ENCODE data around the gene MAP4K5. TPM values are rescaled to one million over a fixed set of nuclear protein-coding genes. Genes with fewer than 3 reads are reported as not detected.

Gene MAP4K5
- total and polyA plus RNA-seq, 2 donors from 2014 or later: 9.4 to 47.8 TPM

GRCh38 chr14:50534416-50534815 is 2.0 kb upstream of the MAP4K5 start:
- Histone ChIP-seq H3K9ac (ENCODE audit: low read length in 3 of 3) (no peak overlapping the region), H3K27ac (ENCODE audit: low read depth in 2 of 2, low read length in 2 of 2) (no peak overlapping the region), H3K9me3 (ENCODE audit: control insufficient read depth in 2 of 3, insufficient read depth in 1 of 3, low read length in 3 of 3) (no peaks in the 10 kb centered on the region), H3K4me1 (ENCODE audit: control insufficient read depth in 2 of 3, insufficient read depth in 2 of 3, low read depth in 1 of 3, low read length in 3 of 3) (peaks cover 2 to 10% (median 4%) of the 10 kb centered on the region in 3 donors), H3K4me3 (ENCODE audit: low read length in 3 of 3) (no peak overlapping the region), H3K36me3 (ENCODE audit: control insufficient read depth in 2 of 3, insufficient read depth in 3 of 3, low read length in 3 of 3) (no peaks in the 10 kb centered on the region), H3K27me3 (ENCODE audit: control insufficient read depth, insufficient read depth, low read length) (no peaks in the 10 kb centered on the region)
- no peak for DNase-seq
- intact Hi-C loops (cut with DNase I): no loop called here
- no peak for FAIRE-seq
- no peak for TF ChIP-seq CTCF (IDR thresholded peaks at IDR 0.05; ENCODE audit: borderline replicate concordance, extremely low read depth, insufficient read depth)

GRCh38 chr14:50533806-50534205 is 1.4 kb upstream of the MAP4K5 start:
- H3K4me1 ChIP-seq (ENCODE audit: control insufficient read depth in 2 of 3, insufficient read depth in 2 of 3, low read depth in 1 of 3, low read length in 3 of 3): peaks cover 2 to 10% (median 4%) of the 10 kb centered on the region in 3 donors
- intact Hi-C loops (cut with DNase I): no loop called here
- DNase-seq (no peak), FAIRE-seq (no peak)
- no peaks in the 10 kb centered on the region for H3K9me3 ChIP-seq (ENCODE audit: control insufficient read depth in 2 of 3, insufficient read depth in 1 of 3, low read length in 3 of 3)
- TF ChIP-seq CTCF (IDR thresholded peaks at IDR 0.05; ENCODE audit: borderline replicate concordance, extremely low read depth, insufficient read depth): no peak
- H3K9ac ChIP-seq (ENCODE audit: low read length in 3 of 3): peak overlapping the region in 1 of 3 donors; percentile 75
- no peaks in the 10 kb centered on the region for H3K27me3 ChIP-seq (ENCODE audit: control insufficient read depth, insufficient read depth, low read length)
- no peak overlapping the region for H3K4me3 ChIP-seq (ENCODE audit: low read length in 3 of 3)
- H3K27ac ChIP-seq (ENCODE audit: low read depth in 2 of 2, low read length in 2 of 2): no peak overlapping the region
- no peaks in the 10 kb centered on the region for H3K36me3 ChIP-seq (ENCODE audit: control insufficient read depth in 2 of 3, insufficient read depth in 3 of 3, low read length in 3 of 3)

- Histone ChIP-seq H3K27me3 (ENCODE audit: control insufficient read depth, insufficient read depth, low read length) (no peaks in the 10 kb centered on the region), H3K36me3 (ENCODE audit: control insufficient read depth in 2 of 3, insufficient read depth in 3 of 3, low read length in 3 of 3) (no peaks in the 10 kb centered on the region), H3K27ac (ENCODE audit: low read depth in 2 of 2, low read length in 2 of 2) (peak overlapping the region in 1 of 2 donors; percentile 86), H3K9me3 (ENCODE audit: control insufficient read depth in 2 of 3, insufficient read depth in 1 of 3, low read length in 3 of 3) (no peaks in the 10 kb centered on the region), H3K4me3 (ENCODE audit: low read length in 3 of 3) (peak overlapping the region; percentile 70 to 79 (median 79)), H3K4me1 (ENCODE audit: control insufficient read depth in 2 of 3, insufficient read depth in 2 of 3, low read depth in 1 of 3, low read length in 3 of 3) (peaks cover 2 to 10% (median 4%) of the 10 kb centered on the region in 3 donors), H3K9ac (ENCODE audit: low read length in 3 of 3) (peak overlapping the region in 2 of 3 donors; percentile 56 to 75)
- DNase-seq: no peak
- intact Hi-C loops (cut with DNase I): no loop called here
- no peak for TF ChIP-seq CTCF (IDR thresholded peaks at IDR 0.05; ENCODE audit: borderline replicate concordance, extremely low read depth, insufficient read depth)
- FAIRE-seq: no peak
Measured at GRCh38 chr14:50533241-50533705, 904 bp upstream of the MAP4K5 start.

All from kidney (tissue), 14 donors.